HG02970 (cell line): Measurements from ENCODE around the gene PLS1.

Experiments
- ATAC-seq: cut with Tn5 transposase; IDR thresholded peaks from one replicate; pipeline ENCODE4 v1.9.1; 2021; ENCODE audit warnings: mild to moderate bottlenecking, moderate library complexity, moderate number of reproducible peaks; ENCODE audit not compliant: unreplicated experiment, low FRiP score

The PLS1 gene

GRCh38 chr3:142754494-142754893, 158.3 kb downstream of the PLS1 start:
- no peak for ATAC-seq
